Duodenal mucosa (tissue), 2 donors: Measurements from ENCODE around the gene MPV17L2.

Experiments
- H3K27ac ChIP-seq: one replicate; pipeline ENCODE4 v1.7.0; 2013; ENCODE audit warnings: low read depth, low read length
- H3K27me3 ChIP-seq, 2 donors: one replicate each; pipeline ENCODE4 v1.7.0; 2013; ENCODE audit warnings: low read length in 2 of 2, control low read depth in 1 of 2; ENCODE audit not compliant: insufficient read depth in 2 of 2, control insufficient read depth in 1 of 2
- H3K36me3 ChIP-seq, 2 donors: one replicate each; pipeline ENCODE4 v1.7.0; 2013; ENCODE audit warnings: low read length in 2 of 2, control low read depth in 1 of 2; ENCODE audit not compliant: insufficient read depth in 2 of 2, control insufficient read depth in 1 of 2
- H3K4me1 ChIP-seq, 2 donors: one replicate each; pipeline ENCODE4 v1.7.0; 2013; ENCODE audit warnings: low read length in 2 of 2, control low read depth in 1 of 2; ENCODE audit not compliant: insufficient read depth in 2 of 2, control insufficient read depth in 1 of 2
- H3K4me3 ChIP-seq, 2 donors: one replicate each; pipeline ENCODE4 v1.7.0; 2013; ENCODE audit warnings: low read length in 2 of 2, low read depth in 1 of 2
- H3K9ac ChIP-seq, 2 donors: one replicate each; pipeline ENCODE4 v1.7.0; 2013; ENCODE audit warnings: low read length in 2 of 2, low read depth in 1 of 2
- H3K9me3 ChIP-seq, 2 donors: one replicate each; pipeline ENCODE4 v1.7.0; 2013; ENCODE audit warnings: low read length in 2 of 2, control low read depth in 1 of 2; ENCODE audit not compliant: control insufficient read depth in 1 of 2

Gene MPV17L2

GRCh38 chr19:18192673-18193387 lies at the start of gene MPV17L2:
Gene MPV17L2, plus strand, starts transcription at chr19:18193218. Its CDS starts 64 bp downstream, at chr19:18193282.
- Histone ChIP-seq H3K27me3 (no peaks in the 10 kb centered on the region), H3K4me1 (peaks cover 10 to 22% of the 10 kb centered on the region in 2 donors), H3K9ac (peak within 1 kb of the TSS; percentile 87 to 93), H3K9me3 (no peaks in the 10 kb centered on the region), H3K4me3 (peak within 1 kb of the TSS; percentile 85 to 86), H3K36me3 (peaks cover 0 to 16% of the 10 kb centered on the region in 2 donors), H3K27ac (peak within 1 kb of the TSS; percentile 91)

GRCh38 chr19:18143902-18144301 lies 49.1 kb upstream of the MPV17L2 start:
- H3K9ac ChIP-seq, result no peak overlapping the region
- no peaks in the 10 kb centered on the region for H3K9me3 ChIP-seq
- no peaks in the 10 kb centered on the region for H3K4me1 ChIP-seq
- no peak overlapping the region for H3K27ac ChIP-seq
- H3K4me3 ChIP-seq, result no peak overlapping the region
- peaks cover 38 to 67% of the 10 kb centered on the region in 2 donors for H3K36me3 ChIP-seq
- H3K27me3 ChIP-seq, result no peaks in the 10 kb centered on the region

GRCh38 chr19:18144361-18144760 lies 48.7 kb upstream of the MPV17L2 start:
- Histone ChIP-seq H3K27me3 (no peaks in the 10 kb centered on the region), H3K4me3 (no peak overlapping the region), H3K9ac (no peak overlapping the region), H3K9me3 (no peaks in the 10 kb centered on the region), H3K27ac (no peak overlapping the region), H3K4me1 (no peaks in the 10 kb centered on the region), H3K36me3 (peaks cover 38 to 64% of the 10 kb centered on the region in 2 donors)

- Histone ChIP-seq H3K4me1 (no peaks in the 10 kb centered on the region), H3K27me3 (no peaks in the 10 kb centered on the region), H3K36me3 (peaks cover 38 to 62% of the 10 kb centered on the region in 2 donors), H3K4me3 (no peak overlapping the region), H3K27ac (no peak overlapping the region), H3K9ac (no peak overlapping the region), H3K9me3 (no peaks in the 10 kb centered on the region)
These were observed 48.1 kb upstream of the MPV17L2 start for GRCh38 chr19:18144906-18145305.

- H3K9ac ChIP-seq, result no peak overlapping the region
- H3K4me1 ChIP-seq, result no peaks in the 10 kb centered on the region
- no peak overlapping the region for H3K27ac ChIP-seq
- H3K4me3 ChIP-seq, result no peak overlapping the region
- no peaks in the 10 kb centered on the region for H3K27me3 ChIP-seq
- H3K36me3 ChIP-seq, result peaks cover 38 to 57% of the 10 kb centered on the region in 2 donors
- H3K9me3 ChIP-seq, result no peaks in the 10 kb centered on the region
These were observed 47.5 kb upstream of the MPV17L2 start for GRCh38 chr19:18145391-18145999.

- H3K27me3 ChIP-seq, result no peaks in the 10 kb centered on the region
- peaks cover 7 to 8% of the 10 kb centered on the region in 2 donors for H3K4me1 ChIP-seq
- H3K27ac ChIP-seq, result no peak overlapping the region
- H3K9ac ChIP-seq, result no peak overlapping the region
- H3K4me3 ChIP-seq, result no peak overlapping the region
- H3K9me3 ChIP-seq, result no peaks in the 10 kb centered on the region
- peaks cover 29 to 51% of the 10 kb centered on the region in 2 donors for H3K36me3 ChIP-seq
These were observed 45.6 kb upstream of the MPV17L2 start for GRCh38 chr19:18147396-18147795.

GRCh38 chr19:18149596-18149975 lies 43.4 kb upstream of the MPV17L2 start:
- Histone ChIP-seq H3K4me3 (no peak overlapping the region), H3K36me3 (peaks cover 14 to 37% of the 10 kb centered on the region in 2 donors), H3K9me3 (no peaks in the 10 kb centered on the region), H3K27me3 (no peaks in the 10 kb centered on the region), H3K27ac (no peak overlapping the region), H3K9ac (no peak overlapping the region), H3K4me1 (peaks cover 16 to 17% of the 10 kb centered on the region in 2 donors)

- no peaks in the 10 kb centered on the region for H3K9me3 ChIP-seq
- peaks cover under 1 to 29% of the 10 kb centered on the region in 2 donors for H3K36me3 ChIP-seq
- H3K4me3 ChIP-seq, result no peak overlapping the region
- peak overlapping the region in 1 of 2 donors; percentile 83 for H3K9ac ChIP-seq
- H3K27ac ChIP-seq, result no peak overlapping the region
- peaks cover 18 to 25% of the 10 kb centered on the region in 2 donors for H3K4me1 ChIP-seq
- H3K27me3 ChIP-seq, result no peaks in the 10 kb centered on the region
These were observed 42.0 kb upstream of the MPV17L2 start for GRCh38 chr19:18150776-18151624.

GRCh38 chr19:18152442-18152816 lies 40.6 kb upstream of the MPV17L2 start:
- Histone ChIP-seq H3K27me3 (no peaks in the 10 kb centered on the region), H3K9me3 (no peaks in the 10 kb centered on the region), H3K9ac (peak overlapping the region; percentile 83 to 93), H3K27ac (peak overlapping the region; percentile 93), H3K4me1 (peaks cover 33 to 39% of the 10 kb centered on the region in 2 donors), H3K4me3 (peak overlapping the region; percentile 82), H3K36me3 (peaks cover 0 to 17% of the 10 kb centered on the region in 2 donors)
